ENCODE data around the gene TMEM151A.
"Not testable (repeated sequence)": the region's sequence is repeated elsewhere in the genome, so short reads cannot be mapped to it uniquely, and the experiment has no call there.

The TMEM151A gene

GRCh38 chr11:66320289-66320688 lies 28.6 kb downstream of the TMEM151A start:
- not testable (repeated sequence) for DNase-seq

- not testable (repeated sequence) for DNase-seq
Measured at GRCh38 chr11:66320748-66321147, 29.1 kb downstream of the TMEM151A start.

- DNase-seq: no peak
Measured at GRCh38 chr11:66321606-66322005, 29.9 kb downstream of the TMEM151A start.

- DNase-seq: no peak
Measured at GRCh38 chr11:66322732-66323427, 31.2 kb downstream of the TMEM151A start.

GRCh38 chr11:66323684-66324083 lies 32.0 kb downstream of the TMEM151A start:
- DNase-seq: no peak

GRCh38 chr11:66324664-66325063 lies 33.0 kb downstream of the TMEM151A start:
- no peak for DNase-seq

GRCh38 chr11:66325263-66325671 lies 33.6 kb downstream of the TMEM151A start:
- DNase-seq: no peak

GRCh38 chr11:66326261-66327111 lies 34.8 kb downstream of the TMEM151A start:
- DNase-seq: peak in 4 of 56 donors; percentile 10 to 31 (median 19)

GRCh38 chr11:66327171-66328030 lies 35.7 kb downstream of the TMEM151A start:
- no peak for DNase-seq

- DNase-seq: no peak
Measured at GRCh38 chr11:66328031-66328301, 36.3 kb downstream of the TMEM151A start.

GRCh38 chr11:66328302-66329144 lies 36.8 kb downstream of the TMEM151A start:
- peak in 50 of 56 donors; percentile 10 to 82 (median 56) for DNase-seq

- DNase-seq: no peak
Measured at GRCh38 chr11:66329165-66329673, 37.5 kb downstream of the TMEM151A start.

- DNase-seq: no peak
Measured at GRCh38 chr11:66330931-66331330, 39.2 kb downstream of the TMEM151A start.

- no peak for DNase-seq
Measured at GRCh38 chr11:66331542-66332370, 40.1 kb downstream of the TMEM151A start.

GRCh38 chr11:66332371-66333219 lies 40.9 kb downstream of the TMEM151A start:
- no peak for DNase-seq

GRCh38 chr11:66333220-66333877 lies 41.7 kb downstream of the TMEM151A start:
- DNase-seq: no peak

- DNase-seq: no peak
Measured at GRCh38 chr11:66333896-66334604, 42.4 kb downstream of the TMEM151A start.

Data from amygdala (tissue), 56 donors.